Measurements from ENCODE around the gene MRAS. TPM values are rescaled to one million over a fixed set of nuclear protein-coding genes. Genes with fewer than 3 reads are reported as not detected.
A peak's percentile ranks its signal among the peaks of the same experiment; 100 is the strongest.

MRAS gene
- total and polyA plus RNA-seq, 2 of the 13 experiments (the other 11 are each of a cell fraction or from before 2014, with no cell fraction given): 8.8 to 36.2 TPM

- TF ChIP-seq ZC3H13 (CRISPR knock-in tag; IDR thresholded peaks at IDR 0.05): no peak
- no peak for TF ChIP-seq NR2F2 (IDR thresholded peaks at IDR 0.05; ENCODE audit: borderline replicate concordance, low read depth)
- TF ChIP-seq ZNF230 (CRISPR knock-in tag; IDR thresholded peaks at IDR 0.05): 0 out of 2 replicates have a peak, but pooled peaks have one; percentile 46
- no peak for TF ChIP-seq ZFYVE20 (CRISPR knock-in tag; IDR thresholded peaks at IDR 0.05; ENCODE audit: borderline replicate concordance, low read depth)
- TF ChIP-seq NFE2L1 (CRISPR knock-in tag; IDR thresholded peaks at IDR 0.05; ENCODE audit: borderline replicate concordance): no peak
- no peak for TF ChIP-seq MTA3 (CRISPR knock-in tag; IDR thresholded peaks at IDR 0.05)
- no peak for TF ChIP-seq SIN3B (IDR thresholded peaks at IDR 0.05; ENCODE audit: low read length)
- TF ChIP-seq, protein P1, sequence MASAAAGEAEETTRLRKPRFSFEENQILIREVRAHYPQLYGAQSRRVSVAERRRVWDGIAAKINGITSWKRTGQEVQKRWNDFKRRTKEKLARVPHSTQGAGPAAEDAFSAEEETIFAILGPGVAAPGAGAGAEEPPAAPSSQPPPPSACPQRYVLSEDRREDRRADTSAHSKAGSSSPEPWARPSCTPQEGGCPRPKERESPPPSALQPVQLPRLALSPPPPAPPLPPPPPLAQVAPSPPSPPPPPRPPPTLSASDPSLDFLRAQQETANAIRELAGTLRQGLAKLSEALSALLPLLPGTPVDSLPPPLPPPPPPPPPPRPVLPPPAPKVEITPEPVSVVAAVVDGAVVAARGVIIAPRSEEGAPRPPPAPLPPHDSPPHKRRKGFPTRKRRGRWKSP (CRISPR knock-in tag; IDR thresholded peaks at IDR 0.05): no peak
- TF ChIP-seq ZSCAN12 (CRISPR knock-in tag; IDR thresholded peaks at IDR 0.05): no peak
- no peak for TF ChIP-seq ZNF878 (CRISPR knock-in tag; IDR thresholded peaks at IDR 0.05)
- 0 out of 2 replicates have a peak, but pooled peaks have one; percentile 34 for TF ChIP-seq ZNF614 (CRISPR knock-in tag; IDR thresholded peaks at IDR 0.05; ENCODE audit: borderline replicate concordance)
- TF ChIP-seq ZFP37 (CRISPR knock-in tag; IDR thresholded peaks at IDR 0.05; ENCODE audit: borderline replicate concordance): no peak
- TF ChIP-seq SOX5 (CRISPR knock-in tag; IDR thresholded peaks at IDR 0.05; ENCODE audit: borderline replicate concordance): 0 out of 2 replicates have a peak, but pooled peaks have one; percentile 14
- TF ChIP-seq BCL3 (CRISPR knock-in tag; IDR thresholded peaks at IDR 0.05): no peak
- TF ChIP-seq, protein P2, sequence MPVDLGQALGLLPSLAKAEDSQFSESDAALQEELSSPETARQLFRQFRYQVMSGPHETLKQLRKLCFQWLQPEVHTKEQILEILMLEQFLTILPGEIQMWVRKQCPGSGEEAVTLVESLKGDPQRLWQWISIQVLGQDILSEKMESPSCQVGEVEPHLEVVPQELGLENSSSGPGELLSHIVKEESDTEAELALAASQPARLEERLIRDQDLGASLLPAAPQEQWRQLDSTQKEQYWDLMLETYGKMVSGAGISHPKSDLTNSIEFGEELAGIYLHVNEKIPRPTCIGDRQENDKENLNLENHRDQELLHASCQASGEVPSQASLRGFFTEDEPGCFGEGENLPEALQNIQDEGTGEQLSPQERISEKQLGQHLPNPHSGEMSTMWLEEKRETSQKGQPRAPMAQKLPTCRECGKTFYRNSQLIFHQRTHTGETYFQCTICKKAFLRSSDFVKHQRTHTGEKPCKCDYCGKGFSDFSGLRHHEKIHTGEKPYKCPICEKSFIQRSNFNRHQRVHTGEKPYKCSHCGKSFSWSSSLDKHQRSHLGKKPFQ (CRISPR knock-in tag; IDR thresholded peaks at IDR 0.05; ENCODE audit: insufficient replicate concordance): no peak
- TF ChIP-seq ZNF34 (CRISPR knock-in tag; IDR thresholded peaks at IDR 0.05; ENCODE audit: borderline replicate concordance): no peak
- TF ChIP-seq NR2F6 (IDR thresholded peaks at IDR 0.05): no peak; the same call in 1 of the 2 replicates
- peak; percentile 73; the same call in 1 of the 2 replicates for TF ChIP-seq NR2F6 (CRISPR knock-in tag; IDR thresholded peaks at IDR 0.05)
- TF ChIP-seq MYC (CRISPR knock-in tag; IDR thresholded peaks at IDR 0.05; ENCODE audit: borderline replicate concordance): peak; percentile 75; the same call in 1 of the 2 replicates
- no peak for TF ChIP-seq SCMH1 (CRISPR knock-in tag; IDR thresholded peaks at IDR 0.05; ENCODE audit: borderline replicate concordance)
- TF ChIP-seq CC2D1A (CRISPR knock-in tag; IDR thresholded peaks at IDR 0.05): no peak
- TF ChIP-seq NR2C2 (CRISPR knock-in tag; IDR thresholded peaks at IDR 0.05; ENCODE audit: borderline replicate concordance): 0 out of 2 replicates have a peak, but pooled peaks have one; percentile 51
- TF ChIP-seq GABPB1 (CRISPR knock-in tag; IDR thresholded peaks at IDR 0.05): 0 out of 2 replicates have a peak, but pooled peaks have one; percentile 18
- no peak for TF ChIP-seq NFATC3 (CRISPR knock-in tag; IDR thresholded peaks at IDR 0.05)
- TF ChIP-seq, protein P3, sequence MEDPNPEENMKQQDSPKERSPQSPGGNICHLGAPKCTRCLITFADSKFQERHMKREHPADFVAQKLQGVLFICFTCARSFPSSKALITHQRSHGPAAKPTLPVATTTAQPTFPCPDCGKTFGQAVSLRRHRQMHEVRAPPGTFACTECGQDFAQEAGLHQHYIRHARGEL (CRISPR knock-in tag; IDR thresholded peaks at IDR 0.05): no peak
Measured at GRCh38 chr3:138381950-138382715, 33.8 kb downstream of the MRAS start (continued).
